GM21723 (cell line): ENCODE measurements around the gene CORO2A.
A peak's percentile ranks its signal among the peaks of the same experiment; 100 is the strongest.

ENCODE experiments used
- ATAC-seq: cut with Tn5 transposase; IDR thresholded peaks from one replicate; pipeline ENCODE4 v1.9.1; 2021; ENCODE audit warnings: mild to moderate bottlenecking, moderate library complexity; ENCODE audit not compliant: unreplicated experiment

The CORO2A gene

DNA sequence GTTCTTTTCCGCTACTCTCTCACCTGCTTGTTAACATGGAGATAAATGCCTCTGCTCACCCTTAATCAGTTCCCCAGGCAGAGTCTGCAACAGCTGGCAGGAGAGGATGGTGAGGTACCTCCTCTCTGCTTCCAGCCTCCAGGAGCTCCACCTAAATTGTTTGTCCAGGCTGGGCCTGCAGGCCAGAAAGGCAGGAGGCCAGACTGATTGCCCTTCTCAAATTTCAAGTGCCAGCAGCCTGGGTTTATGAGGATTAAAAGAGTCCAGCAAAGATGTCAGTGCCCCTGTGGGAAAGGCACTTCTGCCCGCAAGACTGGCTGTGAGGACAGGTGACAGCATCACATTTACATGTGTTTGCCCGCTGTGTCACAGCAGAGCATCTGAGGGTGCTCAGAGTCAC, 19.8 kb downstream of the CORO2A start:
- no peak for ATAC-seq

- no peak for ATAC-seq
These were observed 21.1 kb downstream of the CORO2A start for GRCh38 chr9:98171176-98171925.

GRCh38 chr9:98168941-98169488, 23.4 kb downstream of the CORO2A start:
- peak; percentile 99 for ATAC-seq

GRCh38 chr9:98168153-98168780, 24.2 kb downstream of the CORO2A start:
- ATAC-seq, result no peak

DNA sequence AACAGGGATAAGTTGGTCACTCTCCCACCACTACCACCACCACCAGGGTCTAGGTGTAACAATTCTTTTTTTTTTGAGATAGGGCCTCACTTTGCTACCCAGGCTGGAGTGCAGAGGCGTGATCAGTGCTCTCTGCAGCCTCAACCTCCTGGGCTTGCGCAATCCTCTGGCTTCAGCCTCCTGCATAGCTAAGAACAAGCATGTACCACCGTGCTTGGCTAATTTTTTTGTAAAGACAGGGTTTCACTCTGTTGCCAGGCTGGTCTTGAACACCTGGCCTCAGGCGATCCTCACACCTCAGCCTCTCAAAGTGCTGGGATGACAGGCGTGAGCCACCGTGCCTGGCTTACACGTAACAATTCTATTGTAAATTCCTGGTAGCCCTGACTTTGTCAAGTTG, 27.5 kb downstream of the CORO2A start:
- ATAC-seq, result no peak

DNA sequence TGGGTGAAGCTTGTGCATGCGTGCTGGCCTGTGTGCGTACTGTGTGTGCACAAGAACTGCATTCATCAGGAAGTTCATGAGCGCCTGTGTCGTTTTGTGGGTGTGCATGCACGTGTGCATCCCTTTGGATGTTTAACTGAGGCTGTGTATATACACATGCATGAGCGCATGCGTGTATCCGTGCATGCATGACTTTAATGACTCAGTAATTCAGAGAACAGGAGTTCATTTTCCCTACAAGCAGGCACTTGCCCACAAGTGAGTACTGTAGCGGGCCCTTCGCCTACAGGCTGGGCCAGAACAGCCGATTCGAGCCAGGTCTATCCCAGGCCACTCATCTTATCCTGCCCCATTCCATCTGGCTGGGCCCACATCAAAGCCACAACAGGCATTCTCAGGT, 29.8 kb downstream of the CORO2A start:
- no peak for ATAC-seq

DNA sequence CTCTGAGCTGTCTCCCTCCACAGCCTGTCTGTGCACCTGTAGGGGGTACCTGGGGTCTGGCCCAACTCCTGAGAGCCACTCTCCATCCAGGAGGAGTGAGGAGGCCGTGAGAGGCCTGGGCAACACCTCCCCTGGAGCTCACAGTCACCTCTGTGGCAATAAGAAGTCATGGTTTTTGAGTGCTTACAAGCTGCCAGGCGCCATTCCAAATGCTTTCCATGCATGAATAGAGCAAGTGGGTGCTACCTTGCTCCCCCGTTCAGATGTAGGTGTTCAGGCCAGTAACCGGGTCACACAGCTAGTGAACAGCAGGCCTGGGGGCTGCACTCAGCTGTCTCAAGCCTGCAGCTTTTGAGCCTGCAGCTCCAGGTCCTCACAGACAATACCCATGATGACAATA, 30.6 kb downstream of the CORO2A start:
- ATAC-seq, result no peak

DNA sequence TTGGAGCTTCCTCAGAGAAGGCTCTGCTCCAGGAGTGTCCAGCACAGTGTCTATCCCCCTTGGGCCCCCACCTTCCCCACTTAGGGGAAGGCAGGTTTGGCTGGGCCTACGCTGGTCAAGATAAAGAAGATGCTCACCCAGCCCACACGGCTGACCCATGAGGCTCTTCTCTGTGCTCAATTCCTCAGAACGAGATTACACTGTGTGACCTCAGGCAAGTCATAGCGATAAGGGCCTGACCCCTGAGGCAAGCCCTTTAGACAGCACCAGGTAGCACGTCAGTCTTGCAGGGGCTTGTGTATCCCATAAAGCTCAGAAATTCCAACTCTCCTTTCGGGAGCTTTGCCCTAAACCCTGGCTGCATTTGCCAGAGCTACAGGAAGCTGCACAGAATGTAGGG, 32.6 kb downstream of the CORO2A start:
- ATAC-seq, result no peak

GRCh38 chr9:98159301-98159700, 33.1 kb downstream of the CORO2A start:
- ATAC-seq, result no peak

GRCh38 chr9:98158071-98158831, 34.2 kb downstream of the CORO2A start:
- ATAC-seq, result no peak

DNA sequence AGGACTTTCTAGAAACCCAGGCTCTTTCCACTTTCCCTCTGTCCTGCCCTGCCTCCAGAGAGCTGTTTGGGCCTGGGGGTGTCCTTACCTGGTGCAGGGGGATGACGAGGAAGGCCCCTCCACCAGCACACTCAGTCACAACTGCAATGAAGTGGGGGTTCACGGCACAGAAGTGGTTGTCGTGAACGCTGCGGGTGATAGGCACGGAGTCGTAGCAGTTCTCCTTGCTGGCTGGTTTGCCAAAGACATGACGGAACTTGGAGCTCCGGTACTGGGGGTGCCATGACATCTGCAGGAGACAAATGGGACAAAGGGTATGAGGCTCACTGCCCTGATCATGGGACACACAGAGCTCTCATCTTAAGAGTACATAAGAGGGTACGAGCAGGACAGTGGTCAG, 35.1 kb downstream of the CORO2A start:
- no peak for ATAC-seq

DNA sequence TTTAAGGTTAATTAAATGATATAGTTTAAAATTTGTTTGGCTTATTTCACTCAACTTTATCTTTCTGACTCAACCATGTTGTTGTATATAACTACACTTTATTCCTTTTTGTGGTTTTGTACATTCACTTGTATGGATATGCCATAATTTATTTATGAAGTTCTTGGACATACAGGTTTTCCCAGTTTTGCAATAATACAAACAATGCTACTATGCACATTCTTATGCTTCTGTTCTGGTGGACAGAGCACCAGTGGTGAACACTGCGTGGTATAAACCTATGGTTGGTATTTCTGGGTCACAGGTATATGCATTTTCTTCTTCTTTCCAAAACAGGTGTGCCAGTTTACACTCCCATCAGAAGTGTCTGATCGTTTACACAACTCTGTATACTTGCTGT, 37.8 kb downstream of the CORO2A start:
- no peak for ATAC-seq

DNA sequence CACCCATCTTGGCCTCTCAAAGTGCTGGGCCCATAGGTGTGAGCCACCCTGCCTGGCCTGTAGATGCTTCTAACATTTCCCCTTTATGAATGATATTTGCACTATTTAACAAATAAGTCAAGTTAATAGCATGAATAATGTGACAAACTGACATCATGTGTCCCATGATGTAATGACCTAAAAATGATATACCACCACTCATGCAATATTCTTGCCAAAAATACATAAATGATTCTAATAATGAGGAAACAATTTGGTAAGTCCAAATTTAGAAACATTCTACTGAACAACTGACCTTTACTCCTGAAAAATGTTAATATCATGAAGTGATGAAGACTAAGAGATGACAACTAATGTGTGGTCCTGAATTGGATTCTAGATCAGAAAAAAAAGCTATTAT, 39.9 kb downstream of the CORO2A start:
- no peak for ATAC-seq

DNA sequence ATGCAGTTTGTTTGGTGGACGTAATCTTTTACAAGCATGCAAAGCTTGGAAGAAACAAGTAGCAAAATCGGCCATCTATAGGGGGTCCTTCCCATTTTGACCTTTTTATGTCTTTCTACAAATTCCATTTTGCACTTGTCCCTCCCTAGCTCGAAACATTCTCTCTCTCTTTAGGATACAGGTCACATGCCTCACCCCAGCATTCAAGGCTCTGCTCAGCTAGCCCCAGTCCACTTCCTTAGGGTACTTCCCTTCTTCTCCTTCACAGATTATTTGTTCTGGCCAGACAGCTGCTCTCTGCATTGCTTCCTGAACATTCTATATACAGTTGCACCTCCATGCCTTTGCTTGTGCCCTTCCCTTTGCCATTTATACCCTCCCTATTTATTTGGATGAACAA, 41.7 kb downstream of the CORO2A start:
- no peak for ATAC-seq

DNA sequence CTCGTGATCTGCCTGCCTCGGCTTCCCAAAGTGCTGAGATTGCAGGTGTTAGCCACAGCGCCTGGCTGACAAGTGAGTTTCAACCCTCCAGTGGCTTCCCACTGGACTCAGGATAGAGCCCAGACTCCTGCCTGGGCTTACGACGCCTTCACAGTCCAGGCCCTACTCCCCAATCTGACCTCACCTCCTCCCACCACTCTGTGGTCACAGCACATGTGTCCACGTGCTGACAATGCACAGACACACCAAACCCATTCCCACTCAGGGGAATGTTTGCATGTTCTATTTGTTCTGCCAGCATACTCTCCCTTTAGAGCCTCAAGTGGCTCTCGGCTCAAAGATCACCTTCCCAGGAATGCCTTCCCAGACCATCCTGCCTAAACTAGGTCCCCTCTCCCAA, 42.3 kb downstream of the CORO2A start:
- ATAC-seq, result no peak

GRCh38 chr9:98149422-98149821, 43.0 kb downstream of the CORO2A start:
- ATAC-seq, result no peak

- ATAC-seq, result no peak
These were observed 44.0 kb downstream of the CORO2A start for GRCh38 chr9:98148486-98148885.

DNA sequence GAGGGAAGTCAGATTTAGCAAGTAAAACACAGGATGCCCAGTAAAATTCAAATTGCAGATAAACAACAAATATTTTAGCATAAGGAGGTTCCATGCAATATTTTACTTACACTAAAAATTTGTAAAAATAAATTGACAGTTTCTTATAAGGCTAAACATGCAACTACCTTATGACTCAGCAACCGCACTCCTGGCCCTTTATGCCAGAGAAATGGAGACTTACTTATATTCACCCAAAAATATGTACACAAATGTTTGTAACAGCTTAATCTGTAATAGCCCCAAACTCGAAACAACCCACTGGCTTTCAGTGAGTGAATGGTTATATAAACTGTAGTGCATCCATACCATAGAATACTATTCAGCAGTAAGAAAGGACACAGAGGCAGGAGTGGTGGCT, 44.9 kb downstream of the CORO2A start:
- no peak for ATAC-seq

- no peak for ATAC-seq
These were observed 46.1 kb downstream of the CORO2A start for GRCh38 chr9:98146101-98146991.

DNA sequence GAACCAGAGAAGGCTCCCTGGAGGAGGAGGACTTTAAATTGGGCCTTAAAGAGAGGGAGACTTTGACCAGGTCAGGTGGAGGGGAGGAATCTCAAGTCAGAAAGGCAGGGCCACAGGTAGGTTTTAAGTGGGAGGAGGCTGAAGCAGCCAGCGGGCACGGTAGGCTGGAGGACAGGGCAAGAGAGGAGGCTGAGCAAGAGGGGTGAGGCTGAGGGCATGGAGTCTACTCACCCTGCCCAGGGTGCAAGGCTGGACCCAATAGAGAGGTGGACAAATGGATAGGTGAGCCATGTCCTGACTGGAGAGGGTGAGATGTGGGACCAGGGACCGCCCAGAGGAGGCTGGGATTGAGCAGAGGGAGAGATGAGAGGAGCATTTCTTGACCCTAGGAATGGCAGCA, 47.8 kb downstream of the CORO2A start:
- ATAC-seq, result no peak

DNA sequence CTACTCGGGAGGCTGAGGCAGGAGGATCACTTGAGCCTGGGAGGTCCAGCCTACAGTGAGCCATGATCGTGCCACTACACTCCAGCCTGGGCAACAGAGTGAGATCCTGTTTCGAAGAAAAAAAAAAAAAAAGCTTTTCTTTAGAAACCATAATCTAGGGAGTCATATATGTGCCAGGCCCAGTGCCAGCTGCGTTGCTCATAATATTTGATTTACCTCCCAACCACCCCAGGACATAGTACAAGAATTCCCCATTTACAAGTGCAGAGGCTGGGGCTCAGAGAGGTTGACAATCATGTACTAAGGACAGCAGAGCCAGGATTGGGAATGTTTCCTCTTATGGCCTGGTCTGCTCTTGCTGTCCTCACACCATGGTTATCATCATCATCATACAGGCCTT, 48.4 kb downstream of the CORO2A start:
- ATAC-seq, result no peak
